NCI-H524 treated with DMSO at 0.1 percent for 48 hours (cell line): ENCODE results near the gene ANKRD33.
A peak's percentile ranks its signal among the peaks of the same experiment; 100 is the strongest.

ENCODE experiments used
- DNase-seq: peaks from one replicate; lab custom pipeline; 2025; lab: John Stamatoyannopoulos, UW

The ANKRD33 gene

GRCh38 chr12:51860986-51861385, 26.9 kb upstream of the ANKRD33 start:
- DNase-seq: no peak

- DNase-seq: no peak
These were observed 25.0 kb upstream of the ANKRD33 start for GRCh38 chr12:51862947-51863346.

GRCh38 chr12:51863363-51863932, 24.5 kb upstream of the ANKRD33 start:
- no peak for DNase-seq

- peak; percentile 31 for DNase-seq
These were observed 23.7 kb upstream of the ANKRD33 start for GRCh38 chr12:51863933-51864832.

GRCh38 chr12:51864833-51865670, 22.9 kb upstream of the ANKRD33 start:
- peak; percentile 37 for DNase-seq

GRCh38 chr12:51865757-51866270, 22.1 kb upstream of the ANKRD33 start:
- DNase-seq: no peak

GRCh38 chr12:51866324-51866723, 21.6 kb upstream of the ANKRD33 start:
- no peak for DNase-seq

GRCh38 chr12:51866762-51867161, 21.1 kb upstream of the ANKRD33 start:
- no peak for DNase-seq

GRCh38 chr12:51867371-51867770, 20.5 kb upstream of the ANKRD33 start:
- no peak for DNase-seq

- no peak for DNase-seq
These were observed 20.0 kb upstream of the ANKRD33 start for GRCh38 chr12:51867796-51868428.

- DNase-seq: no peak
These were observed 18.9 kb upstream of the ANKRD33 start for GRCh38 chr12:51868821-51869495.

GRCh38 chr12:51869496-51869865, 18.4 kb upstream of the ANKRD33 start:
- no peak for DNase-seq

GRCh38 chr12:51869931-51870330, 18.0 kb upstream of the ANKRD33 start:
- no peak for DNase-seq

GRCh38 chr12:51870504-51870903, 17.4 kb upstream of the ANKRD33 start:
- no peak for DNase-seq

GRCh38 chr12:51871126-51871525, 16.8 kb upstream of the ANKRD33 start:
- DNase-seq: no peak

- DNase-seq: peak; percentile 63
These were observed 15.8 kb upstream of the ANKRD33 start for GRCh38 chr12:51871918-51872688.

GRCh38 chr12:51872689-51872981, 15.3 kb upstream of the ANKRD33 start:
- no peak for DNase-seq

- no peak for DNase-seq
These were observed 14.5 kb upstream of the ANKRD33 start for GRCh38 chr12:51873251-51873994.

- peak; percentile 90 for DNase-seq
These were observed 13.9 kb upstream of the ANKRD33 start for GRCh38 chr12:51874000-51874399.

- no peak for DNase-seq
These were observed 13.4 kb upstream of the ANKRD33 start for GRCh38 chr12:51874486-51874885.
